HG03520 (cell line): ENCODE data around the gene HOXC6.
A peak's percentile ranks its signal among the peaks of the same experiment; 100 is the strongest.

Experiments
- ATAC-seq: cut with Tn5 transposase; IDR thresholded peaks from one replicate; pipeline ENCODE4 v1.9.1; 2021; ENCODE audit warnings: mild to moderate bottlenecking, moderate library complexity; ENCODE audit not compliant: unreplicated experiment

The HOXC6 gene

GRCh38 chr12:54051874-54052437, 23.7 kb downstream of the HOXC6 start:
- no peak for ATAC-seq

- no peak for ATAC-seq
These were observed 24.3 kb downstream of the HOXC6 start for GRCh38 chr12:54052438-54053002.

DNA sequence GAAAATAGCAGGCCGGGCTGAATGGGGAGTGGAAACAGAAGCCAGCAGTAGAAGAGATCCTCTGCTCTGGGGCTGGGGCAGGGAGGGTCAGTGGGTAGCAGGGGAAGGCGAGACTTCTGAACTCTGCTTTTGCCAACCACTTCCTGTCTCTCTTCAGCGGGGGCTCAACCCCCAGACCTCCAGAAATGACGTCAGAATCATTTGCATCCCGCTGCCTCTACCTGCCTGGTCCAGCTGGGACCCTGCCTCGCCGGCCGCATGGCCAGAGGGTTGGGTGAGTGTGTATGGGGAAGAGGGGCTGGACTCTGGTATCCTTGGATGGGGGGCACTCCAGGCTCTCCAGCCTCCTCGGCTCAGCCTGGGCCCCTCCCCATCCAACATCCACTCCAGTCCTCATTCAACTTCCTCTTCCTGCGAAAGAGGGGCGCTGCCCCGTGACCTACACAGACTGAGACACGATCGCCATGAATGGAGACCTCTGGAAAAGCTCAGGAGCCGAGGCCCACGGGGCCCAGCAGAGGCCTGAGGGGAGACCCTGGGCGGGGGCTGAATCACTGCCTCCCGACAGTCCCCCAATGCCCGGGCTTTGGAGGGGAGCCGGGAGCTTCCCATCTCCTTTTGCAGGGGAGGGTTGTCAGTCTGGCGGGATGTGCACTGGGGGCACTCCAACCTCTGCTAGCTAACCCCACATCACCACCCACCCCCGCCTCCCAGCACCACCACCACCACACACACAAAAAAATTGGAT, 24.9 kb downstream of the HOXC6 start:
- ATAC-seq, result peak; percentile 56

- ATAC-seq, result peak; percentile 40
These were observed 25.8 kb downstream of the HOXC6 start, which contains the start of gene HOXC4 for GRCh38 chr12:54053751-54054741. Gene HOXC4, plus strand, starts transcription at chr12:54053835. Its CDS starts 88 bp downstream, at chr12:54053923.

DNA sequence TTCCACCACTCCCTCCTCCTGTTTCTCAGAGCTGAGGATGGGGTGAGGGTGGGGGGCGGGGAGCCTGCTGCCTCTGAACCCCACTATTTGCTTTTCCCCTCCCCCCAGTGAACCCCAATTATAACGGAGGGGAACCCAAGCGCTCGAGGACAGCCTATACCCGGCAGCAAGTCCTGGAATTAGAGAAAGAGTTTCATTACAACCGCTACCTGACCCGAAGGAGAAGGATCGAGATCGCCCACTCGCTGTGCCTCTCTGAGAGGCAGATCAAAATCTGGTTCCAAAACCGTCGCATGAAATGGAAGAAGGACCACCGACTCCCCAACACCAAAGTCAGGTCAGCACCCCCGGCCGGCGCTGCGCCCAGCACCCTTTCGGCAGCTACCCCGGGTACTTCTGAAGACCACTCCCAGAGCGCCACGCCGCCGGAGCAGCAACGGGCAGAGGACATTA, 26.5 kb downstream of the HOXC6 start:
- no peak for ATAC-seq

DNA sequence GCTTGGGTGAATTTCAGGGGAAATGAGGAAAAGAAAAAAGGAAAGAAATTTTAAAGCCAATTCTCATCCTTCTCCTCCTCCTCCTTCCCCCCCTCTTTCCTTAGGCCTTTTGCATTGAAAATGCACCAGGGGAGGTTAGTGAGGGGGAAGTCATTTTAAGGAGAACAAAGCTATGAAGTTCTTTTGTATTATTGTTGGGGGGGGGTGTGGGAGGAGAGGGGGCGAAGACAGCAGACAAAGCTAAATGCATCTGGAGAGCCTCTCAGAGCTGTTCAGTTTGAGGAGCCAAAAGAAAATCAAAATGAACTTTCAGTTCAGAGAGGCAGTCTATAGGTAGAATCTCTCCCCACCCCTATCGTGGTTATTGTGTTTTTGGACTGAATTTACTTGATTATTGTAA, 27.3 kb downstream of the HOXC6 start:
- ATAC-seq, result no peak

- ATAC-seq, result no peak
These were observed 27.9 kb downstream of the HOXC6 start for GRCh38 chr12:54056110-54056509.

GRCh38 chr12:54058128-54058768, 30.0 kb downstream of the HOXC6 start:
- ATAC-seq, result no peak

DNA sequence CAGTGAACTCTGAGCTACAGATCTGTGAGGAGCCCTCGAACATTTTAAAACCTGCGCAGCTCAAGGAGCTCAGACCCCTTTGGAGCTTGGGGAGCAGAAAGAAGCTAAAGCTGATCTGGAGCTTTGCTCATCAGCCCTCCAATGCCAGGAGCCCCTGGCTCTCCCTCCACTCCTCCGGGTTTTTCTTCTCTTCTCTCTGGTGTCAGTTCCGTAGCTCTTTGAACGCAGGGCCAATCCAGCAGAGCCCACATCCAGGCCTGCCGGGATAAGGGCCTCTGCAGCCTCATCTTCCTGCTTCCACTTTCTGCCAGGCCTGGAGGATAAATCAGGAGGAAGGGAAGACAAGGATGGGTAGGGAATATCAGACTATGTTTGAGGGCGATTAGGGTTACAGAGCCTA, 31.4 kb downstream of the HOXC6 start:
- no peak for ATAC-seq

DNA sequence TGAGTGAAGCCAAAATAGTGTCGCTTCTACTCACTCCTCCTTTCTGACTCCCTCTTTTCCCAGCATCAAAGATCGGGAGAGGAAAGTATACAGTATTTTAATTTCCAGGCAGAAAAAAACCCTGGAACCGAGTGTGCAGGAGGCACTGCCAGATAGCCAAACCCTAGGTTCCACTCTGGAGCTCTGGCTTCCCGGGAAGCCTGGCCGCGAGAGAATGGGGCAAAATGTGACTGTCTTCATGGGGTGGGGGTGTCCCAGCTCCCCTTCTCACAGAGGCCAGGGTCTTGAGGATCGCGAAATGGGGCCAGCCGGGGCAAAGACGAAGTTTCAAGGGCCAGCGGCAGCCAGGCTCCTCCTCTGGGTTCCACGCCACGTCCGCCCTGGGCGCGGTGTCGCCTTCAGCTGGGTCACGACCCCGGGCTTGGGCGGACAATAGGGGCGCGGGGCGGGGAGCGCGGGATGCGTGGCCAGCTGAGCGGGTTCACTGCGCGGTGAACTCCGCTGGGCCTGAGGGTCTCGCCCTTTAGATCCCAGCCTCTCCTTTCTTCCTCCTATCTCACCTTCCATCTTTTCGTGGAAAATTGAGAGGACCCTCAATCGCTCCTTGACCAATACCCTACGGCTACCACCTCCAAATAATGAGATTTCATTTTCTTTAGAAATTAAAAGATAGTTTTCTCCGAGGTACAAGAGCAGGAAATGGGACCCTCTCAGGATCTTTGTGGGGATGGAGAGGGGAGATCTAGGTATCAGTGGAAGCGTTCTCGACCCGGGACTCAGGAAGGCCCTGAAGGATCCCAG, 32.1 kb downstream of the HOXC6 start:
- no peak for ATAC-seq

DNA sequence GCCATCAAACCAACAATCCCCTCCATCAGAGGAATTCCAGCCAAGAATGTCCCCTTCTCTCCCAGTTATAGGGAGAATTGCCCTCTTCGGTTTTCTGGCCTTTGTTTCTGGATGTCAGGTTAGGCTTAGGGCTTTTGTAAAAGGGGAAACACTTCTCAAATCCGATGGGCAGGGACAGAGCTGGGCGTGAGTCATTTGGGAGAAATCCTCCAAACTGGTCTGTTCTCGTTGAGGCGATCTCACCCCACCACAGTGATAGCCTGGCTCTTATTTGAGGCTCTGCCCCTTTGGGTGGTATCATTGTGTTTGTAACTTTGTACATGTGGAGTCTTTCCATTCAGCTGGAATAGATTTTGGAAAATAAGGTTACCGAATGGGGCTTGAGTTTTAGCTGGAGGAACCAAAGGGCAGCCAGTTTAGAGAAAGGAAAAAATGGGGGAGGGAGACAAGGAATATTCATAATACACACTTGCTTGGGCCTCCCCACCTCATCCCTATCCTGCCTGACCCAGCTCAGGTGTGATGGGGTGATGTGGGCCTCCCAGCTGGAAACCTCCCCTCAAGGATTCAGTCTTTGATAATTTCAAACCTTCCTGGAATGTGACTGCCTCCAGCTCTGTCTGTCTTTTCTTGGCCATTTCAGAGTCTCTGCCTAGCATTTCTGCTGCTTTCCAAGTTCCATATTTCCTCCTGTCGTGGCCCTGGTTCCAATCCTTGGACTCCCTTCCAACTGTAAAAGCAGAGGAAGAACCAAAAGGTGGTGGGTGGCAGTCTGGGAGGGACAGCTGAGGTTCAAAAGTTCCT, 32.9 kb downstream of the HOXC6 start:
- ATAC-seq, result no peak

GRCh38 chr12:54065677-54066076, 37.4 kb downstream of the HOXC6 start:
- ATAC-seq, result no peak

GRCh38 chr12:54066408-54066807, 38.2 kb downstream of the HOXC6 start:
- ATAC-seq, result no peak

DNA sequence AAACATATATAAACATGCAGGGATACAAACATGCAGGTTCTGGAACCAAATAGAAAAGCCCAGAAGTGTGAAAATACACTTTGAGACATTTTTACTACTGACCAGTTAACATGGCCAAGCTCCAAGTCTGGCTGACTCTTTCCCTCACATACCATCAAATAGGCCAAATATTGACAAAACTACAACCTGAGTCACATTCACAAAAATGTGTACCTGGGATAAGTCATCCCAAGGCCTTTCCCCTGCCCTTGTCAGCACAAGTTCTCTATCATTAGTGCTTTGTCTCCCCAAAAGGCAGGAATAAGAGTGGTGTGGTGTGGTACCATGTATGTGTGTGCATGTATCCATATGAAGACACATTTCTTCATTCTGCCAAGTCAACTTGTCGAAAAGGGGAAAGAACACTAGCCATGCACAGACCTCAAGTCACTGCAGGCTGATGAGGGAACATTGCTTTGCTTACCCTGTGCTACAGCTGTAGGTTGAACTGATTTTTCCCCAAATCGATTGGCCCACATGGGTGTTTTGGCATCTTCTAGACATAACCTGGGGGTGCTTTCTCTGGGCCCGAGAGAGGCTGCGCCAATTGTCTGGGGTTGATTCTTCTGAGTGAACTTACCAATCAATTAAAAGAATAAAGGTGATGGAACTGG, 40.3 kb downstream of the HOXC6 start:
- no peak for ATAC-seq

DNA sequence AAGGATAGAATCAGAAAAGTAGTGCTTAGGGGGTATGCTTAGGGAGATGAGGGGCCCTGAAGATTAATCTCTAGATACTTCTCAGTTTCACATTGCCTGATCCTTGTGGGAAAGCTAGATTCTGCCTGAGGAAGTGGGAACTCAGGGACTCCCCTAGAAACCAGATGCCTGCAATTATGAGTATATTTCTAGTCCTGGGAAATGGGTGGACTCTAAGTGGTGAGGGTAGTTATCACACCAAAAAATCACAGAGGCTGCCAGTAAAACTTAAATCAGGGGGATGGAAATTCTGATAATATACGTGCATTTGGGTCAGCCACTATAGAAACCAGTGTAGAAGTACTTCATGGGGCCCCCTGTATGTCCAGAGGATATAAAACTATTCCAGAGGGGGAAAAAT, 43.7 kb downstream of the HOXC6 start:
- no peak for ATAC-seq

- no peak for ATAC-seq
These were observed 46.1 kb downstream of the HOXC6 start for GRCh38 chr12:54074308-54074707.

DNA sequence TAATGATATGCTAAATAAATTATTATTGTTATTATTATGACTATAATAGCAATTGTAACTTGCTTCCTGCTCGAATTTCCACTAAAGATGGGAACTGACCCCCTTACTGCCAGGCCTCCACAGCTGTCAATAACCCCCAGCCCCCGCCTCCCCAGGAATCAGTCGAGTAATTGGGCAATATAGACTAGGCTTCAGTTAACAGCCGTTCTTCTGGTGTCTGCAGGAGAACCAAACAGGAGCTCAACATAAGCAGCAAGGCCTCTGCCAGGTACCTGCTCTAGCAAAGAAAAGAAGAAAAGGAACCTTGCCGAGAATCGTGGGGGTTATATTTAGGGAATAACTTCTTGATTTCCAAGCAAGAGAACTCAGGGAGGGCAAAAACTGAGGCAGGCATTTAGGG, 47.2 kb downstream of the HOXC6 start:
- ATAC-seq, result no peak

- no peak for ATAC-seq
These were observed 47.7 kb downstream of the HOXC6 start for GRCh38 chr12:54075974-54076373.
